ENCODE data around the gene HMBS. TPM values are rescaled to one million over a fixed set of nuclear protein-coding genes. Genes with fewer than 3 reads are reported as not detected.
"Not testable (repeated sequence)": the region's sequence is repeated elsewhere in the genome, so short reads cannot be mapped to it uniquely, and the experiment has no call there.

Gene HMBS
- total and polyA plus RNA-seq, 8 donors, result 3.8 to 25.0 (median 15.9) TPM; not detected in 1

- DNase-seq, result no peak
These were observed 30.3 kb upstream of the HMBS start for GRCh38 chr11:119054418-119054817.

GRCh38 chr11:119055901-119056300, 28.8 kb upstream of the HMBS start:
- H3K9me3 ChIP-seq, result no peaks in the 10 kb centered on the region
- intact Hi-C loops (cut with DNase I; ENCODE audit: low total_unique reads), result no loop called here
- no peaks in the 10 kb centered on the region for H3K27me3 ChIP-seq
- H3K36me3 ChIP-seq, result peaks cover 40 to 47% (median 45%) of the 10 kb centered on the region in 4 donors
- peak overlapping the region; percentile 84 to 95 (median 93) for H3K27ac ChIP-seq
- no peak for TF ChIP-seq CTCF (IDR thresholded peaks at IDR 0.05)
- no peak for TF ChIP-seq POLR2A (IDR thresholded peaks at IDR 0.05)
- TF ChIP-seq POLR2AphosphoS5 (IDR thresholded peaks at IDR 0.05), result no peak
- TF ChIP-seq EP300 (IDR thresholded peaks at IDR 0.05), result no peak
- DNase-seq, result peak in 1 of 2 donors; percentile 32
- peak overlapping the region; percentile 94 to 98 (median 96) for H3K4me3 ChIP-seq
- 18 to 33% (median 29%) methylated on average over 6 of the region's 6 CpGs for WGBS, 5 donors
- H3K4me1 ChIP-seq, result peaks cover 20 to 39% (median 32%) of the 10 kb centered on the region in 4 donors

More at GRCh38 chr11:119054418-119054817, 30.3 kb upstream of the HMBS start:
- no peaks in the 10 kb centered on the region for H3K27me3 ChIP-seq
- TF ChIP-seq POLR2A (IDR thresholded peaks at IDR 0.05) (no peak), EP300 (IDR thresholded peaks at IDR 0.05) (no peak), CTCF (IDR thresholded peaks at IDR 0.05) (no peak), POLR2AphosphoS5 (IDR thresholded peaks at IDR 0.05) (no peak)
- intact Hi-C loops (cut with DNase I; ENCODE audit: low total_unique reads), result no loop called here
- peaks cover 51 to 62% (median 59%) of the 10 kb centered on the region in 4 donors for H3K36me3 ChIP-seq
- H3K4me1 ChIP-seq, result peaks cover 20 to 39% (median 32%) of the 10 kb centered on the region in 4 donors
- no peak overlapping the region for H3K4me3 ChIP-seq
- WGBS, 5 donors, result 88 to 97% (median 95%) methylated on average over 3 to 10 of the region's 10 CpGs
- no peak overlapping the region for H3K27ac ChIP-seq
- H3K9me3 ChIP-seq, result no peaks in the 10 kb centered on the region

- no peaks in the 10 kb centered on the region for H3K27me3 ChIP-seq
- no peak for TF ChIP-seq POLR2A (IDR thresholded peaks at IDR 0.05)
- peak overlapping the region; percentile 84 to 95 (median 93) for H3K27ac ChIP-seq
- peaks cover 34 to 42% (median 41%) of the 10 kb centered on the region in 4 donors for H3K36me3 ChIP-seq
- 0 to 1% (median 1%) methylated on average over 20 to 48 of the region's 48 CpGs for WGBS, 5 donors
- H3K4me1 ChIP-seq, result peaks cover 20 to 39% (median 32%) of the 10 kb centered on the region in 4 donors
- H3K9me3 ChIP-seq, result no peaks in the 10 kb centered on the region
- intact Hi-C loops (cut with DNase I; ENCODE audit: low total_unique reads), result no loop called here
- peak overlapping the region; percentile 94 to 98 (median 96) for H3K4me3 ChIP-seq
- DNase-seq, result peak; percentile 62 to 68
These were observed 28.2 kb upstream of the HMBS start for GRCh38 chr11:119056421-119056999.

- intact Hi-C loops (cut with DNase I; ENCODE audit: low total_unique reads), result no loop called here
These were observed 27.5 kb upstream of the HMBS start, which contains the start of gene HYOU1 for GRCh38 chr11:119057000-119057769. Gene HYOU1, minus strand, starts transcription at chr11:119057205. Its CDS starts 1,045 bp downstream, at chr11:119056160.

GRCh38 chr11:119059128-119059527, 25.6 kb upstream of the HMBS start:
- Histone ChIP-seq H3K4me1 (peaks cover 20 to 48% (median 39%) of the 10 kb centered on the region in 4 donors), H3K36me3 (peaks cover 10 to 15% (median 14%) of the 10 kb centered on the region in 4 donors)
- H3K4me3 ChIP-seq; H3K27me3 ChIP-seq; DNase-seq; intact Hi-C loops (cut with DNase I; ENCODE audit: low total_unique reads); H3K9me3 ChIP-seq; H3K27ac ChIP-seq: not testable (repeated sequence)
- WGBS, 5 donors, result 84 to 93% (median 88%) methylated on average over 12 to 29 of the region's 35 CpGs

More at GRCh38 chr11:119057000-119057769, 27.5 kb upstream of the HMBS start, which contains the start of gene HYOU1:
- DNase-seq, result peak; percentile 99
- H3K27me3 ChIP-seq, result no peaks in the 10 kb centered on the region
- H3K4me3 ChIP-seq, result peak within 1 kb of the TSS; percentile 94 to 98 (median 96)
- no peaks in the 10 kb centered on the region for H3K9me3 ChIP-seq
- peaks cover 27 to 35% (median 34%) of the 10 kb centered on the region in 4 donors for H3K36me3 ChIP-seq
- TF ChIP-seq EP300 (IDR thresholded peaks at IDR 0.05) (no peak), POLR2AphosphoS5 (IDR thresholded peaks at IDR 0.05) (peak; percentile 59 to 75 (median 70)), POLR2A (IDR thresholded peaks at IDR 0.05) (peak in 1 of 4 donors; percentile 33), CTCF (IDR thresholded peaks at IDR 0.05) (peak in 2 of 7 experiments; percentile 11 to 22)
- peaks cover 20 to 39% (median 32%) of the 10 kb centered on the region in 4 donors for H3K4me1 ChIP-seq
- peak within 1 kb of the TSS; percentile 91 to 95 (median 93) for H3K27ac ChIP-seq
- WGBS, 5 donors, result 1% methylated on average over 42 to 79 of the region's 79 CpGs
